Heart left ventricle (tissue), 16 donors: ENCODE measurements around the gene INTS11. TPM values are rescaled to one million over a fixed set of nuclear protein-coding genes. Genes with fewer than 3 reads are reported as not detected.

ENCODE experiments used
- ATAC-seq, 4 donors: fragments of 200-7000 bp; cut with Tn5 transposase; one replicate each; pipeline ENCODE4 v1.9.1; 2020 to 2022; ENCODE audit warnings: moderate library complexity in 4 of 4, mild to moderate bottlenecking in 3 of 4, moderate number of reproducible peaks in 1 of 4
- DNase-seq, 5 donors: peaks; one replicate each; pipeline ENCODE4 v3.0.0-alpha.2; 2020
- H3K27ac ChIP-seq, 12 donors: fragments of 200-600 bp; sonication (generic) in 4 of 12; one replicate each; pipeline versions ENCODE4 v1.5.0 to v1.8.0; 2016 to 2022; ENCODE audit warnings: mild to moderate bottlenecking in 2 of 12
- H3K27me3 ChIP-seq, 9 donors: fragments of 200-600 bp; sonication (generic) in 2 of 9; one replicate each; pipeline versions ENCODE4 v1.5.1 to v1.8.0; 2016 to 2022; ENCODE audit warnings: mild to moderate bottlenecking in 3 of 9
- H3K36me3 ChIP-seq, 9 donors: fragments of 200-600 bp; sonication (generic) in 2 of 9; one replicate each; pipeline versions ENCODE4 v1.5.0 to v1.8.0; 2018 to 2022; ENCODE audit warnings: mild to moderate bottlenecking in 2 of 9
- H3K4me1 ChIP-seq, 12 donors: fragments of 200-600 bp; sonication (generic) in 4 of 12; one replicate each; pipeline versions ENCODE4 v1.5.0 to v1.8.0; 2016 to 2022; ENCODE audit warnings: mild to moderate bottlenecking in 3 of 12
- H3K4me3 ChIP-seq, 12 donors: fragments of 200-600 bp; sonication (generic) in 4 of 12; one replicate each; pipeline versions ENCODE4 v1.5.0 to v1.8.0; 2017 to 2022; ENCODE audit warnings: mild to moderate bottlenecking in 9 of 12, moderate library complexity in 4 of 12
- H3K9me3 ChIP-seq, 12 donors: fragments of 200-600 bp; sonication (generic) in 4 of 12; one replicate each; pipeline versions ENCODE4 v1.5.0 to v1.8.0; 2016 to 2022; ENCODE audit warnings: mild to moderate bottlenecking in 1 of 12
- POLR2A ChIP-seq, 2 donors: fragments of 450-650 bp; IDR thresholded peaks; one replicate each; pipeline ENCODE4 v1.6.1; 2017; ENCODE audit warnings: antibody characterized with exemption in 2 of 2, mild to moderate bottlenecking in 2 of 2, moderate library complexity in 2 of 2
- WGBS, 4 donors: extraction: QIAGEN DNeasy Blood & Tissue Kit in 2 of 4; methylation state at CpG; one replicate each; pipeline versions ENCODE4 v1.1.5 to v1.1.7; 2013 to 2018; 5-methylcytosine and 5-hydroxymethylcytosine counted together
- intact Hi-C, 10 donors: fragments of 100-400 bp; cut with DNase I; formaldehyde crosslinking; loops; one replicate each; pipeline versions ENCODE4 v1.11.1 to v1.14.2; 2022
- polyA plus RNA-seq, 2 donors: library from polyadenylated mRNA; stranded (reverse); fragments of 200-250 nt; gene quantifications; one replicate each; pipeline ENCODE4 v1.2.3, GENCODE V29; 2013
- total RNA-seq, 9 donors: library from RNA; depleted of rRNA in 2 of 9; stranded (reverse); fragments of >200 nt in 2 of 9; fragmentation: NEBNext Ultra II Directional in 3 of 9; extraction: Animal tissue kit (Norgen Biotek cat#: 25700) in 3 of 9; gene quantifications; one replicate each; pipeline versions ENCODE4 v1.1.0 to v1.2.4, GENCODE V29; 2016 to 2023
- TF ChIP-seq, protein P1 (sequence below), 12 donors: fragments of 200-600 bp; sonication (generic) in 4 of 12; IDR thresholded peaks; one replicate each; pipeline versions ENCODE4 v1.5.0 to v1.8.0; 2018 to 2022; ENCODE audit warnings: antibody characterized with exemption in 12 of 12, mild to moderate bottlenecking in 5 of 12
- donor health status: ischemic (EF 13 %, LVEDD 7.1; RV severe dilation, severe dysfunction).
- donor health status: healthy with polysubstance abuse.
- donor health status: DM: no; HTN: yes; CAD: no.
- donor health status: DM: no; HTN: no; CAD: no.
- donor health status: ischemic (EF 25% LVEDD 6.9; RV normal size, moderate dysfunction).
- donor health status: ischemic (EF 25% LVEDD 5.7; RV mildly dilated, moderate dysfunction).
- donor health status: healthy.
- donor health status: DM: yes; HTN: yes; CAD: no.
- donor health status: ischemic (EF 35%, LVEDD 5.7; RV mildly dilated, moderate dysfunction).
- donor health status: nonischemic (EF 11% LVEDD 7.7; RV severe dilation, severe dysfunction).
- donor health status: DM: yes; HTN: yes; CAD: no.
- donor health status: PGD.
- donor health status: ischemic (EF 29% LVEDD 5.4; RV normal size, mild dysfunction).
- donor health status: nonischemic (EF 23%, LVEDD 6.1; RV moderate dilation, normal function).

INTS11 gene
- total and polyA plus RNA-seq, 11 donors = 46.8 to 117 (median 70.7) TPM

DNA sequence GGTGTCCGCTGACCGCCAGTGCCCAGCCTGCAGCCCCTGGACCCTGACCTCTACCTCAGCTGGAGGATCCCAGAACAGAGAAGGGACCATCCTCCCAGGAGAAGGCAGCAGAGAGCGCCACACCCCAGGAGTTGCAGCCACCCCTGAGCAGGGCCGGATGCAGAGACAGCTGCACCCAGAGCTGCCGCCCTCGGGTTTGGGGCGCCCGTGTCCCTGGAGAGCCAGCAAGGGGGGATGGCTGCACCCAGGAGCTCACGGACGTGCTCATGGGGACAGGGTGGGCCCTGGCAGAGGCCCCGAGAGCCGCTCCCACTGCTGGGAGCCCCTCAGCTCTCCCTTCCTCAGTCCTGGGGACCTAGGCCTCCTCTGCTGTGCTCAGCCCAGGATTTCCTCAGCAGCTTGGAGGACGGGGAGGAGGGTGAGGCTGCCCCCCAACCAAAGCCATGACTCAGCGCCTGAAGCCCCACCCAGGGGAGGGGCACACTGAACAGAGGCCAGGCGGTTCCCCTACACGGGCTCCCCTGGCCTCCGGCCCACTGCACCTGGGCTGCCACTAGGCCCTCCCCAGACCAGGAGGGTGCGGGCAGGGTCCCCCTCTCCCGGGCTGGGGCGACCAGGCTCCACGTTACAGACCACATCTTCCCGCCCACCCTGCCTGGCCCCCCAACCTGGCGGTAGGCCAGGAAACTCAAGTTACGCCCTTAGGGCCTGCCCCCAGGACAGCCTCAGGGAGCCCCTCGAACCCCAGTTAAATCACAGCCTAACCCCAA, 19.0 kb downstream of the INTS11 start:
- no peaks in the 10 kb centered on the region for H3K27me3 ChIP-seq
- H3K9me3 ChIP-seq = no peaks in the 10 kb centered on the region
- H3K27ac ChIP-seq = peak overlapping the region; percentile 46 to 87 (median 80)
- H3K4me1 ChIP-seq = peaks cover 18 to 60% (median 45%) of the 10 kb centered on the region in 12 donors
- TF ChIP-seq POLR2A (IDR thresholded peaks at IDR 0.05) = no peak
- TF ChIP-seq, protein P1, sequence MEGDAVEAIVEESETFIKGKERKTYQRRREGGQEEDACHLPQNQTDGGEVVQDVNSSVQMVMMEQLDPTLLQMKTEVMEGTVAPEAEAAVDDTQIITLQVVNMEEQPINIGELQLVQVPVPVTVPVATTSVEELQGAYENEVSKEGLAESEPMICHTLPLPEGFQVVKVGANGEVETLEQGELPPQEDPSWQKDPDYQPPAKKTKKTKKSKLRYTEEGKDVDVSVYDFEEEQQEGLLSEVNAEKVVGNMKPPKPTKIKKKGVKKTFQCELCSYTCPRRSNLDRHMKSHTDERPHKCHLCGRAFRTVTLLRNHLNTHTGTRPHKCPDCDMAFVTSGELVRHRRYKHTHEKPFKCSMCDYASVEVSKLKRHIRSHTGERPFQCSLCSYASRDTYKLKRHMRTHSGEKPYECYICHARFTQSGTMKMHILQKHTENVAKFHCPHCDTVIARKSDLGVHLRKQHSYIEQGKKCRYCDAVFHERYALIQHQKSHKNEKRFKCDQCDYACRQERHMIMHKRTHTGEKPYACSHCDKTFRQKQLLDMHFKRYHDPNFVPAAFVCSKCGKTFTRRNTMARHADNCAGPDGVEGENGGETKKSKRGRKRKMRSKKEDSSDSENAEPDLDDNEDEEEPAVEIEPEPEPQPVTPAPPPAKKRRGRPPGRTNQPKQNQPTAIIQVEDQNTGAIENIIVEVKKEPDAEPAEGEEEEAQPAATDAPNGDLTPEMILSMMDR (IDR thresholded peaks at IDR 0.05) = peak in 1 of 12 donors; percentile 13
- peak overlapping the region; percentile 17 to 95 (median 90) for H3K4me3 ChIP-seq
- intact Hi-C loops = no loop called here
- WGBS, 4 donors = 22 to 46% (median 32%) methylated on average over 14 to 25 of the region's 25 CpGs
- ATAC-seq (peak; percentile 9 to 58 (median 22)), DNase-seq (peak; percentile 72 to 87 (median 82))
- peaks cover 0 to 10% (median 3%) of the 10 kb centered on the region in 9 donors for H3K36me3 ChIP-seq

DNA sequence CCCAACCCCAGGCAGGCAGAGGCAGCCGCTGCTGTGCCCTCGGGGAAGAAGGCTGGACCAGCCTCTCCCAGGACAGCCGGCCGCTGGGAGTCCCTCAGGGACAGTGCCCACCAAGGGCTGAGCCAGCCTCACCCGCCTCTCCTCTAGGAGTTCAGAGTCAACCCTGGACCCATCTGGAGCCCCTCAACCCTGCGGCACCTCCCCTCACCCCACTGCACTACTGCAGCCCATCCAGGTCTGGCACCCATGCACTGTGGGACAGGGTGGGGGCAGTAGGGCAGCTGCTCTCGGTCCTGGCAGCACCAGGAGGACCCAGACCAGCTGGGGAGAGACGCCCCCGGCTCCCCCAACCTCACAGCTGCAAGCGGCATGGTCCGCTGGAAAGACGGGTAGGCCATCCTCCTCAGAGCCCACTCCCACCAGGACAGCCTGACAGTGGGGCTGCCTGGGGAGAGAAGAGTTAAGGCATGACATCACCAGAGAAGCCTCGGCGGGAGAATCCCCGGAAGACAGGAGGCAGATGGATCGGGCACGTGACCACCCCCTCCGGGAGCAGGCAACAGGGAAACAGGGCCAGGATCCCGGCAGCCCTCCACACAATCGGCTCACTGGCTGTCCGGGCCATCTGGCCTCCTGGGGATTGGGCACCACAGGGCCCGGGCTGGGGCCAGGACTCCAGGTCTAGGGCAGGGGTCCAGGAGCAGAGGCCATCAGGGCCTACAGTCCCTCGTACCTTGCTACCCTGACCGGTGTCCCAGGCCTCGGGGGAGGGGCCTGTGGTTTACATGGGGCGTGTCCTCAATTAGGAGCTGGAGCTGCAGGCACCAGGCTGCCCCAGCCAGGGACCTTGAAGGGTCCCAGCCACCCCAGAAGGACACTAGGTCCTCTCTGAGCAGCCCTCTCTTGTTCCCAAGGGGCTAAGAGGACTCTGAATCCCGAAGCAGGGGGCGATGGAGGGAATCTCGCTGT, 19.8 kb downstream of the INTS11 start:
- DNase-seq (peak; percentile 82 to 91 (median 85)), ATAC-seq (peak; percentile 0 to 50 (median 8))
- Histone ChIP-seq H3K36me3 (peaks cover 0 to 10% (median 0%) of the 10 kb centered on the region in 9 donors), H3K4me1 (peaks cover 18 to 56% (median 43%) of the 10 kb centered on the region in 12 donors), H3K27me3 (no peaks in the 10 kb centered on the region), H3K27ac (peak overlapping the region; percentile 46 to 87 (median 80)), H3K9me3 (no peaks in the 10 kb centered on the region), H3K4me3 (peak overlapping the region; percentile 17 to 95 (median 90))
- intact Hi-C loops = no loop called here
- TF ChIP-seq POLR2A (IDR thresholded peaks at IDR 0.05) = peak in 1 of 2 donors; percentile 16
- TF ChIP-seq, protein P1 (IDR thresholded peaks at IDR 0.05) = no peak
- WGBS, 4 donors = 20 to 36% (median 30%) methylated on average over 15 to 29 of the region's 29 CpGs

DNA sequence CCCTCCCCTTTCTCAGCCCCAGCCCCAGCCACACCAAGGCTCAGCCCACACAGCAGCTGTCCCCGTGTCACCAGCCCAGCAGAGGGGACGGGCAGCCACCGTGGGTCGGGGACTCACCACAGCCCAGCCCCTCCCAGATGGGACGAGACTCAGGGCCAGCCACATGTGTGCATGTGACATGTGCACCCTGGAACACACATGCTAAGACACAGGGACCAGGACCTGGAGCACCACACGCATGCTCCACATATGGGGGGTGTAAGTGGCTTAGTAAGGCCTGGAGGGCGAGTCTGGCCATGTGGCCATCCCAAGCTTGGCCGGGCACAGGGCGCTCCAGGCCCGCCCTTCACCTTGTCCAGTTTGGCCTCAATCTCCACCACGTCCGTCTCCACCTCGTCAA, 20.7 kb downstream of the INTS11 start:
- ATAC-seq = no peak
- WGBS, 4 donors = 75 to 87% (median 83%) methylated on average over 11 to 13 of the region's 13 CpGs
- peaks cover 0 to 12% (median 0%) of the 10 kb centered on the region in 9 donors for H3K36me3 ChIP-seq
- no peaks in the 10 kb centered on the region for H3K9me3 ChIP-seq
- intact Hi-C loops = no loop called here
- H3K4me3 ChIP-seq = peak overlapping the region in 1 of 12 donors; percentile 82
- DNase-seq = no peak
- no peaks in the 10 kb centered on the region for H3K27me3 ChIP-seq
- H3K27ac ChIP-seq = peak overlapping the region in 6 of 12 donors; percentile 66 to 87 (median 79)
- peaks cover 18 to 48% (median 35%) of the 10 kb centered on the region in 12 donors for H3K4me1 ChIP-seq
- no peak for TF ChIP-seq POLR2A (IDR thresholded peaks at IDR 0.05)
- TF ChIP-seq, protein P1 (IDR thresholded peaks at IDR 0.05) = no peak
